Measurements from ENCODE around the gene ELOVL6. TPM values are rescaled to one million over a fixed set of nuclear protein-coding genes. Genes with fewer than 3 reads are reported as not detected.

The ELOVL6 gene
- polyA plus RNA-seq, 1 donor from 2014 or later, result 21.3 TPM

DNA sequence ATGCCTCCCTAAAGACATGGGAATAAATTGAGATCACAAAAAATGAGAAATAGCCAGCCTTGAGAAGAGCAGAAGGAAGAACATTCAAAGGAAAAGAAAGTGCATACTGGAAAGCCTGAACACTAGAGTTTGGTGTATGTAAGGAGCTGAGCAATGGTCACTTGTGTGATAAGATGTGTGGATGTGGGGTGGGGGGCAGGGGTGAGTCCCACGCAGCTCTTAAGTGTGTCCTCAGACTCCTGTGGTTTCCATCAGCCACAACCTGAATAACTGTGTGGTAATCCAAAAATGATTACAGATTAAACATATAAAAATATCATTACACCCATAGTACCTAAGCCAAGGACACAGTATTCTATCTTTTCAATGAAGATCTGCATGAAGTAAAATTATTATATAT, 59.9 kb downstream of the ELOVL6 start:
- H3K79me2 ChIP-seq (replicated peaks; ENCODE audit: insufficient read depth, low read length), result peaks cover 21% of the 10 kb centered on the region
- H4K20me1 ChIP-seq (ENCODE audit: insufficient read depth), result no peaks in the 10 kb centered on the region

DNA sequence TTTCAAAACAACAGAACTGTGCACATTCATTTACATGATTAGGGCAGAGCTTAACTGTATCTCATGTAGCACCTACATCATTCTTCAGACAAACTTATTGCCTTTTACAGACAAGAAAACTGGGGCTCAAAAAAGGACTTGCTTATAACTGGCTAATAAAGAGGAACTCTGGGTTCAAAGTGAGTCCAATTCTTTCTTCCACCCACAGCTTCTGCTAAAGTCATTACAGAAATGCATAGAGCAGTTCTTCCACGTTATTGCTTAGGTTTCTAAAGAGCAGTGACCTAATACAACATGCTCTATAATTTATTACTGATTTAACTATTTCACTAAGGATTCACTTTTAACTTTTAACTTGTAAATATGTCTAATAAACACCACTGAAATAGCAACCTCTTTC, 60.6 kb downstream of the ELOVL6 start:
- Histone ChIP-seq H2AFZ (ENCODE audit: low read depth, low read length) (no peak overlapping the region), H3K9me3 (ENCODE audit: low read length) (no peaks in the 10 kb centered on the region), H3F3A (ENCODE audit: insufficient read depth, low read length, poor library complexity, severe bottlenecking) (no peaks in the 10 kb centered on the region), H3K27ac (ENCODE audit: low read length) (no peak overlapping the region), H3K27me3 (ENCODE audit: insufficient read depth, low read depth, low read length) (no peaks in the 10 kb centered on the region), H3K79me2 (replicated peaks; ENCODE audit: insufficient read depth, low read length) (peaks cover 20% of the 10 kb centered on the region), H3K9me2 (ENCODE audit: insufficient read depth, low read length) (no peaks in the 10 kb centered on the region), H3K36me3 (ENCODE audit: insufficient read depth, low read length) (no peaks in the 10 kb centered on the region), H3K9ac (ENCODE audit: low read length) (no peak overlapping the region), H4K20me1 (ENCODE audit: insufficient read depth) (no peaks in the 10 kb centered on the region), H3K4me2 (ENCODE audit: low read length) (no peak overlapping the region), H3K4me3 (ENCODE audit: low read length) (no peak overlapping the region)
- TF ChIP-seq TAF1 (IDR thresholded peaks at IDR 0.05; ENCODE audit: low read depth) (no peak), MXI1 (conservative IDR thresholded peaks at IDR 0.05; ENCODE audit: poor library complexity, severe bottlenecking) (no peak), RAD21 (conservative IDR thresholded peaks at IDR 0.05) (no peak), EZH2 (IDR thresholded peaks at IDR 0.05; ENCODE audit: borderline replicate concordance, insufficient read depth, low read length, poor library complexity, severe bottlenecking) (no peak), POLR2AphosphoS5 (IDR thresholded peaks at IDR 0.05) (no peak), EP300 (conservative IDR thresholded peaks at IDR 0.05; ENCODE audit: poor library complexity, severe bottlenecking) (no peak), SMC3 (conservative IDR thresholded peaks at IDR 0.05; ENCODE audit: poor library complexity) (no peak)
- TF ChIP-seq, protein P1, sequence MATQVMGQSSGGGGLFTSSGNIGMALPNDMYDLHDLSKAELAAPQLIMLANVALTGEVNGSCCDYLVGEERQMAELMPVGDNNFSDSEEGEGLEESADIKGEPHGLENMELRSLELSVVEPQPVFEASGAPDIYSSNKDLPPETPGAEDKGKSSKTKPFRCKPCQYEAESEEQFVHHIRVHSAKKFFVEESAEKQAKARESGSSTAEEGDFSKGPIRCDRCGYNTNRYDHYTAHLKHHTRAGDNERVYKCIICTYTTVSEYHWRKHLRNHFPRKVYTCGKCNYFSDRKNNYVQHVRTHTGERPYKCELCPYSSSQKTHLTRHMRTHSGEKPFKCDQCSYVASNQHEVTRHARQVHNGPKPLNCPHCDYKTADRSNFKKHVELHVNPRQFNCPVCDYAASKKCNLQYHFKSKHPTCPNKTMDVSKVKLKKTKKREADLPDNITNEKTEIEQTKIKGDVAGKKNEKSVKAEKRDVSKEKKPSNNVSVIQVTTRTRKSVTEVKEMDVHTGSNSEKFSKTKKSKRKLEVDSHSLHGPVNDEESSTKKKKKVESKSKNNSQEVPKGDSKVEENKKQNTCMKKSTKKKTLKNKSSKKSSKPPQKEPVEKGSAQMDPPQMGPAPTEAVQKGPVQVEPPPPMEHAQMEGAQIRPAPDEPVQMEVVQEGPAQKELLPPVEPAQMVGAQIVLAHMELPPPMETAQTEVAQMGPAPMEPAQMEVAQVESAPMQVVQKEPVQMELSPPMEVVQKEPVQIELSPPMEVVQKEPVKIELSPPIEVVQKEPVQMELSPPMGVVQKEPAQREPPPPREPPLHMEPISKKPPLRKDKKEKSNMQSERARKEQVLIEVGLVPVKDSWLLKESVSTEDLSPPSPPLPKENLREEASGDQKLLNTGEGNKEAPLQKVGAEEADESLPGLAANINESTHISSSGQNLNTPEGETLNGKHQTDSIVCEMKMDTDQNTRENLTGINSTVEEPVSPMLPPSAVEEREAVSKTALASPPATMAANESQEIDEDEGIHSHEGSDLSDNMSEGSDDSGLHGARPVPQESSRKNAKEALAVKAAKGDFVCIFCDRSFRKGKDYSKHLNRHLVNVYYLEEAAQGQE (IDR thresholded peaks at IDR 0.05; ENCODE audit: borderline replicate concordance), result no peak
- TF ChIP-seq, protein P2, sequence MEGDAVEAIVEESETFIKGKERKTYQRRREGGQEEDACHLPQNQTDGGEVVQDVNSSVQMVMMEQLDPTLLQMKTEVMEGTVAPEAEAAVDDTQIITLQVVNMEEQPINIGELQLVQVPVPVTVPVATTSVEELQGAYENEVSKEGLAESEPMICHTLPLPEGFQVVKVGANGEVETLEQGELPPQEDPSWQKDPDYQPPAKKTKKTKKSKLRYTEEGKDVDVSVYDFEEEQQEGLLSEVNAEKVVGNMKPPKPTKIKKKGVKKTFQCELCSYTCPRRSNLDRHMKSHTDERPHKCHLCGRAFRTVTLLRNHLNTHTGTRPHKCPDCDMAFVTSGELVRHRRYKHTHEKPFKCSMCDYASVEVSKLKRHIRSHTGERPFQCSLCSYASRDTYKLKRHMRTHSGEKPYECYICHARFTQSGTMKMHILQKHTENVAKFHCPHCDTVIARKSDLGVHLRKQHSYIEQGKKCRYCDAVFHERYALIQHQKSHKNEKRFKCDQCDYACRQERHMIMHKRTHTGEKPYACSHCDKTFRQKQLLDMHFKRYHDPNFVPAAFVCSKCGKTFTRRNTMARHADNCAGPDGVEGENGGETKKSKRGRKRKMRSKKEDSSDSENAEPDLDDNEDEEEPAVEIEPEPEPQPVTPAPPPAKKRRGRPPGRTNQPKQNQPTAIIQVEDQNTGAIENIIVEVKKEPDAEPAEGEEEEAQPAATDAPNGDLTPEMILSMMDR (IDR thresholded peaks at IDR 0.05; ENCODE audit: poor library complexity, severe bottlenecking), result no peak

More for the DNA sequence above, 59.9 kb downstream of the ELOVL6 start:
- H3K27ac ChIP-seq (ENCODE audit: low read length), result no peak overlapping the region
- H3K9me3 ChIP-seq (ENCODE audit: low read length), result no peaks in the 10 kb centered on the region
- H3K36me3 ChIP-seq (ENCODE audit: insufficient read depth, low read length), result no peaks in the 10 kb centered on the region
- no peak overlapping the region for H3K4me3 ChIP-seq (ENCODE audit: low read length)
- no peak overlapping the region for H2AFZ ChIP-seq (ENCODE audit: low read depth, low read length)
- H3F3A ChIP-seq (ENCODE audit: insufficient read depth, low read length, poor library complexity, severe bottlenecking), result no peaks in the 10 kb centered on the region
- no peaks in the 10 kb centered on the region for H3K27me3 ChIP-seq (ENCODE audit: insufficient read depth, low read depth, low read length)
- H3K4me2 ChIP-seq (ENCODE audit: low read length), result no peak overlapping the region
- no peaks in the 10 kb centered on the region for H3K9me2 ChIP-seq (ENCODE audit: insufficient read depth, low read length)
- TF ChIP-seq SMC3 (conservative IDR thresholded peaks at IDR 0.05; ENCODE audit: poor library complexity) (no peak), MXI1 (conservative IDR thresholded peaks at IDR 0.05; ENCODE audit: poor library complexity, severe bottlenecking) (no peak), EZH2 (IDR thresholded peaks at IDR 0.05; ENCODE audit: borderline replicate concordance, insufficient read depth, low read length, poor library complexity, severe bottlenecking) (no peak), TAF1 (IDR thresholded peaks at IDR 0.05; ENCODE audit: low read depth) (no peak), EP300 (conservative IDR thresholded peaks at IDR 0.05; ENCODE audit: poor library complexity, severe bottlenecking) (no peak), RAD21 (conservative IDR thresholded peaks at IDR 0.05) (no peak), POLR2AphosphoS5 (IDR thresholded peaks at IDR 0.05) (no peak)
- TF ChIP-seq, protein P2 (IDR thresholded peaks at IDR 0.05; ENCODE audit: poor library complexity, severe bottlenecking), result no peak
- TF ChIP-seq, protein P1 (IDR thresholded peaks at IDR 0.05; ENCODE audit: borderline replicate concordance), result no peak
- H3K9ac ChIP-seq (ENCODE audit: low read length), result no peak overlapping the region
